Measurements from ENCODE around the gene TMEM92. TPM values are rescaled to one million over a fixed set of nuclear protein-coding genes. Genes with fewer than 3 reads are reported as not detected.

TMEM92 gene
- total RNA-seq, 4 donors from 2014 or later, result 3.1 TPM; not detected in 3

- H3K4me3 ChIP-seq (ENCODE audit: low read depth, poor library complexity, severe bottlenecking), result no peak overlapping the region
- intact Hi-C loops (cut with DNase I; ENCODE audit: low total_unique reads), result no loop called here
- TF ChIP-seq POLR2A (IDR thresholded peaks at IDR 0.05), result no peak
- TF ChIP-seq CTCF (IDR thresholded peaks at IDR 0.05), result no peak
- peak in 1 of 2 donors; percentile 82 for DNase-seq (ENCODE audit: low spot score in 2 of 2)
- 75 to 85% methylated on average over 5 to 6 of the region's 6 CpGs for WGBS, 2 donors
Observed at GRCh38 chr17:50260501-50260911, 13.8 kb upstream of the TMEM92 start.

GRCh38 chr17:50261051-50261915 is 13.0 kb upstream of the TMEM92 start:
- H3K4me3 ChIP-seq (ENCODE audit: low read depth, poor library complexity, severe bottlenecking), result no peak overlapping the region
- TF ChIP-seq POLR2A (IDR thresholded peaks at IDR 0.05) (no peak), CTCF (IDR thresholded peaks at IDR 0.05) (no peak)
- intact Hi-C loops (cut with DNase I; ENCODE audit: low total_unique reads), result no loop called here
- WGBS, 2 donors, result 84 to 85% methylated on average over 15 of the region's 15 CpGs
- peak; percentile 13 to 77 for DNase-seq (ENCODE audit: low spot score in 2 of 2)

- intact Hi-C loops (cut with DNase I; ENCODE audit: low total_unique reads), result no loop called here
- no peak for TF ChIP-seq POLR2A (IDR thresholded peaks at IDR 0.05)
- no peak for TF ChIP-seq CTCF (IDR thresholded peaks at IDR 0.05)
- no peak overlapping the region for H3K4me3 ChIP-seq (ENCODE audit: low read depth, poor library complexity, severe bottlenecking)
- WGBS, 2 donors, result 83 to 88% methylated on average over 14 of the region's 14 CpGs
- DNase-seq (ENCODE audit: low spot score in 2 of 2), result peak in 1 of 2 donors; percentile 78
Observed at GRCh38 chr17:50262001-50262794, 12.1 kb upstream of the TMEM92 start.

- TF ChIP-seq CTCF (IDR thresholded peaks at IDR 0.05), result no peak
- no peak for TF ChIP-seq POLR2A (IDR thresholded peaks at IDR 0.05)
- intact Hi-C loops (cut with DNase I; ENCODE audit: low total_unique reads), result no loop called here
- DNase-seq (ENCODE audit: low spot score in 2 of 2), result peak in 1 of 2 donors; percentile 63
- 59 to 64% methylated on average over 10 of the region's 10 CpGs for WGBS, 2 donors
- no peak overlapping the region for H3K4me3 ChIP-seq (ENCODE audit: low read depth, poor library complexity, severe bottlenecking)
Observed at GRCh38 chr17:50263331-50264262, 10.7 kb upstream of the TMEM92 start.
